ENCODE data around the gene PPHLN1. TPM values are rescaled to one million over a fixed set of nuclear protein-coding genes. Genes with fewer than 3 reads are reported as not detected.

PPHLN1 gene
- total and polyA plus RNA-seq, 2 donors (not counting 1 experiment from before 2014, with no cell fraction given), result 48.8 to 104 TPM

- no peak overlapping the region for H3K27ac Mint-ChIP-seq
- intact Hi-C loops (cut with micrococcal nuclease), result no loop called here
- peaks cover 91% of the 10 kb centered on the region for H3K79me2 ChIP-seq (ENCODE audit: control insufficient read depth, insufficient read depth, low read length)
- peaks cover 34% of the 10 kb centered on the region for H3K4me1 Mint-ChIP-seq
- H3K27me3 ChIP-seq (replicated peaks in 1 of 4; ENCODE audit: control extremely low read depth in 1 of 4, control insufficient read depth in 3 of 4, insufficient read depth in 4 of 4, low read length in 3 of 4), result no peaks in the 10 kb centered on the region
- TF ChIP-seq EZH2 (IDR thresholded peaks at IDR 0.05; ENCODE audit: borderline replicate concordance, insufficient read depth, low read depth, low read length, poor library complexity, severe bottlenecking) (no peak), CTCF (IDR thresholded peaks at IDR 0.05) (no peak)
- H2AFZ ChIP-seq (ENCODE audit: insufficient read depth, low read depth, low read length, poor library complexity, severe bottlenecking), result no peak overlapping the region
- CTCF ChIA-PET, result interaction anchor here (1.4 kb wide), 1 partner anchor 10 kb away, joined by 3 read pairs; no protein-coding TSS in a partner anchor
- no peaks in the 10 kb centered on the region for H3K9me3 ChIP-seq (ENCODE audit: control extremely low read depth in 1 of 3, control insufficient read depth in 2 of 3, insufficient read depth in 1 of 3, low read length in 2 of 3)
- no peaks in the 10 kb centered on the region for H3K27me3 Mint-ChIP-seq
- no peak overlapping the region for H3K27ac ChIP-seq (ENCODE audit: low read length in 2 of 2)
- H3K9ac ChIP-seq (ENCODE audit: low read length), result no peak overlapping the region
- ATAC-seq (ENCODE audit: low read depth) (no peak), DNase-seq (no peak)
- POLR2A ChIA-PET, result no interaction called here
- no peaks in the 10 kb centered on the region for H3K9me3 Mint-ChIP-seq (ENCODE audit: insufficient read depth)
- peaks cover 0 to 4% of the 10 kb centered on the region in 2 donors for H3K4me1 ChIP-seq (ENCODE audit: control insufficient read depth in 2 of 2, insufficient read depth in 2 of 2, low read length in 2 of 2)
- H4K20me1 ChIP-seq (ENCODE audit: control insufficient read depth, insufficient read depth, low read length, poor library complexity, severe bottlenecking), result peaks cover 67% of the 10 kb centered on the region
- peaks cover 8 to 20% of the 10 kb centered on the region in 2 experiments for H3K36me3 ChIP-seq (replicated peaks in 1 of 2; ENCODE audit: control extremely low read depth in 1 of 2, control insufficient read depth in 1 of 2, extremely low read depth in 1 of 2, insufficient read depth in 2 of 2, low read length in 1 of 2)
- H3K4me3 ChIP-seq (ENCODE audit: control extremely low read depth in 1 of 5, extremely low read depth in 1 of 5, insufficient read depth in 1 of 5, low read depth in 2 of 5, low read length in 4 of 5), result no peak overlapping the region
- no peak overlapping the region for H3K4me2 ChIP-seq (replicated peaks; ENCODE audit: low read depth, low read length, poor library complexity, severe bottlenecking)
- no CpG with 5 or more reads among the region's 3 CpGs for WGBS (ENCODE audit: insufficient coverage)
- H3K4me3 Mint-ChIP-seq, result no peak overlapping the region
These were observed 17.8 kb downstream of the PPHLN1 start for GRCh38 chr12:42343721-42344120.

- no peak overlapping the region for H3K4me3 Mint-ChIP-seq
- ATAC-seq (ENCODE audit: low read depth), result no peak
- no CpG with 5 or more reads among the region's 1 CpG for WGBS (ENCODE audit: insufficient coverage)
- POLR2A ChIA-PET, result no interaction called here
- intact Hi-C loops (cut with micrococcal nuclease), result no loop called here
- H3K79me2 ChIP-seq (ENCODE audit: control insufficient read depth, insufficient read depth, low read length), result peaks cover 79% of the 10 kb centered on the region
- no peak overlapping the region for H3K27ac ChIP-seq (ENCODE audit: low read length in 2 of 2)
- no peaks in the 10 kb centered on the region for H3K9me3 Mint-ChIP-seq (ENCODE audit: insufficient read depth)
- peaks cover 62% of the 10 kb centered on the region for H4K20me1 ChIP-seq (ENCODE audit: control insufficient read depth, insufficient read depth, low read length, poor library complexity, severe bottlenecking)
- peaks cover 6 to 19% of the 10 kb centered on the region in 2 experiments for H3K36me3 ChIP-seq (replicated peaks in 1 of 2; ENCODE audit: control extremely low read depth in 1 of 2, control insufficient read depth in 1 of 2, extremely low read depth in 1 of 2, insufficient read depth in 2 of 2, low read length in 1 of 2)
- TF ChIP-seq EZH2 (IDR thresholded peaks at IDR 0.05; ENCODE audit: borderline replicate concordance, insufficient read depth, low read depth, low read length, poor library complexity, severe bottlenecking) (no peak), CTCF (IDR thresholded peaks at IDR 0.05) (no peak)
- no peaks in the 10 kb centered on the region for H3K9me3 ChIP-seq (ENCODE audit: control extremely low read depth in 1 of 3, control insufficient read depth in 2 of 3, insufficient read depth in 1 of 3, low read length in 2 of 3)
- CTCF ChIA-PET, result interaction anchor here (2.7 to 2.9 kb wide), 2 partner anchors 15 to 25 kb away, joined by 8 to 12 read pairs; no protein-coding TSS in a partner anchor
- no peak overlapping the region for H3K4me3 ChIP-seq (ENCODE audit: control extremely low read depth in 1 of 5, extremely low read depth in 1 of 5, insufficient read depth in 1 of 5, low read depth in 2 of 5, low read length in 4 of 5)
- DNase-seq, result no peak
- H3K4me2 ChIP-seq (replicated peaks; ENCODE audit: low read depth, low read length, poor library complexity, severe bottlenecking), result no peak overlapping the region
- H3K27me3 ChIP-seq (replicated peaks in 1 of 4; ENCODE audit: control extremely low read depth in 1 of 4, control insufficient read depth in 3 of 4, insufficient read depth in 4 of 4, low read length in 3 of 4), result no peaks in the 10 kb centered on the region
- H3K4me1 ChIP-seq (ENCODE audit: control insufficient read depth in 2 of 2, insufficient read depth in 2 of 2, low read length in 2 of 2), result peaks cover 0 to 4% of the 10 kb centered on the region in 2 donors
- peaks cover 29% of the 10 kb centered on the region for H3K4me1 Mint-ChIP-seq
- H2AFZ ChIP-seq (ENCODE audit: insufficient read depth, low read depth, low read length, poor library complexity, severe bottlenecking), result no peak overlapping the region
- H3K27me3 Mint-ChIP-seq, result no peaks in the 10 kb centered on the region
- no peak overlapping the region for H3K9ac ChIP-seq (ENCODE audit: low read length)
- no peak overlapping the region for H3K27ac Mint-ChIP-seq
These were observed 20.5 kb downstream of the PPHLN1 start for GRCh38 chr12:42346403-42347002.

Measured in B cell (primary cell).